Activated naive CD4-positive, alpha-beta T cell treated with anti-CD3 and anti-CD28 coated beads for 36 hours (primary cell): Measurements from ENCODE around the gene RBMS3. TPM values are rescaled to one million over a fixed set of nuclear protein-coding genes. Genes with fewer than 3 reads are reported as not detected.

ENCODE experiments used
- CTCF ChIA-PET: fragments of 350-600 bp; sonication (Branson Sonifier 250); formaldehyde crosslinking; loops from one replicate; lab custom pipeline; 2021; ENCODE audit warnings: antibody characterized with exemption; lab: Charles Lee
- DNase-seq: peaks from one replicate; pipeline ENCODE4 v3.0.0-alpha.2; 2020
- H3K27ac Mint-ChIP-seq: one replicate; pipeline ENCODE4 v1.8.0; 2021; ENCODE audit warnings: mild to moderate bottlenecking, mixed read lengths
- H3K27me3 Mint-ChIP-seq: one replicate; pipeline ENCODE4 v1.8.0; 2021; ENCODE audit warnings: low read depth, mixed read lengths
- H3K36me3 Mint-ChIP-seq: one replicate; pipeline ENCODE4 v1.8.0; 2021; ENCODE audit warnings: low read depth, mixed read lengths
- H3K4me1 Mint-ChIP-seq: one replicate; pipeline ENCODE4 v1.8.0; 2021; ENCODE audit warnings: low read depth, mixed read lengths
- H3K4me3 Mint-ChIP-seq: one replicate; pipeline ENCODE4 v1.8.0; 2021; ENCODE audit warnings: mild to moderate bottlenecking, moderate library complexity, mixed read lengths
- H3K9me3 Mint-ChIP-seq: one replicate; pipeline ENCODE4 v1.8.0; 2021; ENCODE audit warnings: mixed read lengths
- intact Hi-C: fragments of 100-400 bp; cut with micrococcal nuclease; formaldehyde crosslinking; loops from one replicate; pipeline ENCODE4 v1.15.1; 2023
- total RNA-seq, 2 experiments: library from RNA; stranded (reverse); gene quantifications; one replicate each; pipeline ENCODE4 v1.2.3, GENCODE V29; 2021

The RBMS3 gene
- total RNA-seq, 2 experiments from 2014 or later: 0.84 to 1.1 TPM

DNA sequence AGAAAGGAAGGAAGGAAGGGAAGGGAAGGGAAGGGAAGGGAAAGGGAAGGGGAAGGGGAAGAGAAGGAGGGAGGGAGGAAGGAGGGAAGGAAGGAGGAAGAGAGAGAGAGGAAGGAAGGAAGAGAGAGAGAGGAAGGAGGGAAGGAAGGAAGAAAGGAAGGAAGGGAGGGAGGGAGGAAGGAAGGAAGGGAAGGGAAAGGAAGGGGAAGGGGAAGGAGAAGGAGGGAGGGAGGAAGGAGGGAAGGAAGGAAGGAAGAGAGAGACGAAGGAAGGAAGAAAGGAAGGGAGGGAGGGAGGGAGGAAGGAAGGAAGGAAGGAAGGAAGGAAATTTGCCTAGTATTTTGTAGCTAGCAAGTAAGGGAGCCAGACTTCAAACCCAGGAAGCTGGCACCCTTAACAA, 583.9 kb downstream of the RBMS3 start:
- intact Hi-C loops: no loop called here
- CTCF ChIA-PET: no interaction called here
- no peak for DNase-seq
- Mint-ChIP-seq H3K27ac (no peak overlapping the region), H3K27me3 (peaks cover 6% of the 10 kb centered on the region), H3K4me3 (no peak overlapping the region), H3K36me3 (no peaks in the 10 kb centered on the region), H3K4me1 (no peaks in the 10 kb centered on the region), H3K9me3 (no peaks in the 10 kb centered on the region)

DNA sequence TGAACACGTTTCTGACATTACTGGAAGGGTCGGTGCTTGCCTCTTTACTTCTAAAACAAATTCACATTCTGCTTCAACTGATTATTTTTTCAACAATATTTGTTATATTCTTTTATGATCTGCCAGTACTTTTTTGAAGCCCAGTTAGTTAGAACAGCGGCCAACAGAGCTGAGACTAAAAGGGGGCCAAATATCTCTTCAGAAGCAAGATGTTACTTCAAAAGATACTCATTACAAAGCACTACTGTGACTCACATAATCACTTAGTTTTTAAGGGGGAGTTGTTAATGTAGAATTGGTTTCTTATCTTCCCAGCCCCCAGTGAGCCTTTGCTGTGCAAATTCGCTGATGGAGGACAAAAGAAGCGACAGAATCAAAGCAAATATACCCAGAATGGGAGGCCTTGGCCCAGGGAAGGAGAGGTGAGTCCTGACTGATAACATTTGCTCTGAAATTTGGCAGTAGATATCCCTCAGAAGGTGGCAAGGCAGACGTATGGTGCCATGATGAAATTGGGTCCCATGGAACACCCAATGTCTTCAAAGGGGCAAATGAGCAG, 587.8 kb downstream of the RBMS3 start:
- no peak for DNase-seq
- no peaks in the 10 kb centered on the region for H3K4me1 Mint-ChIP-seq
- H3K27me3 Mint-ChIP-seq: peaks cover 6% of the 10 kb centered on the region
- H3K9me3 Mint-ChIP-seq: no peaks in the 10 kb centered on the region
- H3K4me3 Mint-ChIP-seq: no peak overlapping the region
- H3K36me3 Mint-ChIP-seq: no peaks in the 10 kb centered on the region
- CTCF ChIA-PET: no interaction called here
- intact Hi-C loops: no loop called here
- no peak overlapping the region for H3K27ac Mint-ChIP-seq

DNA sequence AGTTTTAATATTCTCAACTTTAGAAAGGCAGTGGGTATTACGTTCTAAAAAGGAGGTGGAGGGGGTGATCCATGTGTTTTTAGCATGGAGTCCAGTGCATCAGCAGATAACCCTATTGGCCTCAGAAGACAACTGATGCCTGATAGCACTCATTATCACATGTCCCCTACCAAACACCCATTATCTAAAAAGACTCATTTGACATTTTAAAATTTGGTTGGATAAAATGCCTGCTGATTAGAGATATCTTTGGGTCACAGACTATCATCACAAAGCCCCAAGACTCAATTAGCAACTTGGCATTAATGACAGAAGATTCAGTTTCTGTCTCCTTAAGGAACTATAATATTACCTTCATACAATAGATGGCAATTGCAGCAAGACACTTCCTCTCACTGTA, 589.3 kb downstream of the RBMS3 start:
- no peak overlapping the region for H3K27ac Mint-ChIP-seq
- no peaks in the 10 kb centered on the region for H3K36me3 Mint-ChIP-seq
- CTCF ChIA-PET: no interaction called here
- H3K4me3 Mint-ChIP-seq: no peak overlapping the region
- DNase-seq: no peak
- no peaks in the 10 kb centered on the region for H3K9me3 Mint-ChIP-seq
- H3K27me3 Mint-ChIP-seq: peaks cover 8% of the 10 kb centered on the region
- H3K4me1 Mint-ChIP-seq: no peaks in the 10 kb centered on the region
- intact Hi-C loops: no loop called here

DNA sequence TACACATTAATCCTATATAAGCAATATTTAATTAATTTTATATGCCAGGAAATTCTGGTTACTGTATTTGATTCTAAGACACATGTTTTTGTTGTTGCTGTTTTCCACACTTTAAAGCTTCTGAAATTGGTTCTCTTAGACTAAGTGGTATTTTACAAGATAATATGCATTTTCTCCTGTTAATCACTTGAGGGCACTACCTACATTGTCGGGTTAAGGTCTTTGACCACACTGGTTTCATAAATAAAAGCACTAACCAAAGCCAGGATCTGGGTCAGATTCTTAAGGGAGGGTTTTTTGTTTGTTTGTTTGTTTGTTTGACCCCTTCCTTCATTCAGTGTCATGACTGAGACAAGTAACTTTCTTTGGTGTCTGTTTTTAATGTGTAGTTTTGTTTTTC, 590.2 kb downstream of the RBMS3 start:
- intact Hi-C loops: no loop called here
- no peak for DNase-seq
- Mint-ChIP-seq H3K4me1 (no peaks in the 10 kb centered on the region), H3K36me3 (no peaks in the 10 kb centered on the region), H3K27me3 (peaks cover 8% of the 10 kb centered on the region), H3K27ac (no peak overlapping the region), H3K4me3 (no peak overlapping the region), H3K9me3 (no peaks in the 10 kb centered on the region)
- CTCF ChIA-PET: no interaction called here

DNA sequence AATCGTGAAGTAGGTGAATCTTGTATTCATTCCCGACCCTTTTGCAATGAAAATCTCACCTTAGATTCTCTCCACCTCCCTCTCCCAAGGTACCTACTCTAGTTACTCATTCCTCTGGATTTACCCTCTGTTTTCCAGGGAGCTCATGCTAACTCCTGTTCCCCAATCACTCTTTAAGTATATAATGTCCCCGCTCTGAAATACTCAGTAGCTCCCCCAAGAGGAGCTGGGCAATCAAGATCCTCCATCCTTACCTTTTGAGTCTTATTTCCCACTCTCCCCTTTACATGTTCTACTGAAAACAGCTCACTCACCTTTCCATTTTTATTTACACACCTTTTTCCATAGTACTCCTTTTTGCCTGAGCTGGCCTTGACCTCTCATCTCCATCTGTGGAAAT, 599.9 kb downstream of the RBMS3 start:
- Mint-ChIP-seq H3K4me3 (no peak overlapping the region), H3K9me3 (no peaks in the 10 kb centered on the region), H3K27me3 (peaks cover 9% of the 10 kb centered on the region), H3K4me1 (no peaks in the 10 kb centered on the region), H3K36me3 (no peaks in the 10 kb centered on the region), H3K27ac (no peak overlapping the region)
- intact Hi-C loops: no loop called here
- no peak for DNase-seq
- CTCF ChIA-PET: no interaction called here

DNA sequence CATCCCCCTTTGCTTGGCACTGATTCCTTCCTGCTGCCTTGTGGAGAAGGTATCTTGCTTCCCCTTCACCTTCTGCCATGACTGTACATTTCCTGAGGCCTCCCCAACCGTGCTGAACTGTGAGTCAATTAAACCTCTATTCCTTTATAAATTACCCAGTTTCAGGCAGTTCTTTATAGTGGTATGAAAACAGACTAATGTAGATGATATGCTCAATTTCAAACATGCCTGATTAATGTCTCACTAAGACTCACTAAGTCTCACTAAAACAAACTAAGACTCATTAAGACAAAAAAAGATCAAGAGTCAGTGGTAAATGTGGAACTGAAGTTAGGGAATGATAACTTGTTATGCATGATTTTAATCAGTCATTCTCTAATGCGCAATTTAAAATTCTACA, 606.6 kb downstream of the RBMS3 start:
- H3K27me3 Mint-ChIP-seq: peaks cover 2% of the 10 kb centered on the region
- no peak overlapping the region for H3K27ac Mint-ChIP-seq
- no peaks in the 10 kb centered on the region for H3K9me3 Mint-ChIP-seq
- no peak overlapping the region for H3K4me3 Mint-ChIP-seq
- intact Hi-C loops: no loop called here
- no peaks in the 10 kb centered on the region for H3K36me3 Mint-ChIP-seq
- no peak for DNase-seq
- no peaks in the 10 kb centered on the region for H3K4me1 Mint-ChIP-seq
- CTCF ChIA-PET: no interaction called here

DNA sequence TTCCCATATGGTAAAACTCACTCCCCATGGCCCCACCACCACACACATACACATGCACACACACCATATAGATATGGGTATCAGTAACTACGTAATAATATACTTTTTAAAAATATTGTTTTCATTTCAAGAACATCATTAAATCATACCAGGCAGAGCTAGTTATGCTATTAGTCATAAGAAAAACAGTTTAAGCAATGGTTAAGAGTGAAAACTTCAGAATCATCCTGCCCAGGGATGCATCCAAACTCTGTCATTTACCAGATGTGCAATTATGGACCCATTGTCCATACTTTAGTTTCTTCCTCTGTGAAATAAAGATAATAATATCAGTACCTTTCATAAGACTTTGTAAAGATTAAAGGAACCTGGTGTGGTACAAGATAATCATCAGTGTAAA, 608.3 kb downstream of the RBMS3 start:
- intact Hi-C loops: no loop called here
- H3K36me3 Mint-ChIP-seq: no peaks in the 10 kb centered on the region
- no peaks in the 10 kb centered on the region for H3K4me1 Mint-ChIP-seq
- no peaks in the 10 kb centered on the region for H3K9me3 Mint-ChIP-seq
- CTCF ChIA-PET: no interaction called here
- no peak overlapping the region for H3K27ac Mint-ChIP-seq
- peaks cover 7% of the 10 kb centered on the region for H3K27me3 Mint-ChIP-seq
- no peak for DNase-seq
- no peak overlapping the region for H3K4me3 Mint-ChIP-seq

DNA sequence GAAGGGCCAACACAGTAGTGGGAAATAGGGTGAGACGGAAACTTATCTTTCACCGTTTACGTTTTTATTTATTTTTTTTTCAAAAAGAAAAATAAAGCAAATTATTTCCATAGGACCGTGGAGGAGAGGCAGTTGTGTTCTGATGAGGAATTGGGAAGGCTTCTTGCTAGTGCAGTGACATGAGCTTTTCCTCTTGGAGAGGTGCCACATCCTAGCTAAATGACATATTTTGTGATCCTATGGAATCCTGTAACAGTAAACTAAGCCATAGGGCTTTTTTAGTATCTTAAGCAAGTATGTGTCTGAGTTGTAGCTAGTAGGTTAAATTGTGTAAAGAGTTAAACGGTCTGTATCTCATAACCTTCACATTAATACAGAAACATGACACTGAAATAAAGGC, 609.9 kb downstream of the RBMS3 start:
- Mint-ChIP-seq H3K27me3 (peaks cover 5% of the 10 kb centered on the region), H3K27ac (no peak overlapping the region), H3K4me3 (no peak overlapping the region), H3K9me3 (no peaks in the 10 kb centered on the region), H3K4me1 (no peaks in the 10 kb centered on the region), H3K36me3 (no peaks in the 10 kb centered on the region)
- intact Hi-C loops: no loop called here
- CTCF ChIA-PET: interaction anchor here (0.6 kb wide), 1 partner anchor 1379 kb away, joined by 4 read pairs; no protein-coding TSS in a partner anchor
- no peak for DNase-seq

DNA sequence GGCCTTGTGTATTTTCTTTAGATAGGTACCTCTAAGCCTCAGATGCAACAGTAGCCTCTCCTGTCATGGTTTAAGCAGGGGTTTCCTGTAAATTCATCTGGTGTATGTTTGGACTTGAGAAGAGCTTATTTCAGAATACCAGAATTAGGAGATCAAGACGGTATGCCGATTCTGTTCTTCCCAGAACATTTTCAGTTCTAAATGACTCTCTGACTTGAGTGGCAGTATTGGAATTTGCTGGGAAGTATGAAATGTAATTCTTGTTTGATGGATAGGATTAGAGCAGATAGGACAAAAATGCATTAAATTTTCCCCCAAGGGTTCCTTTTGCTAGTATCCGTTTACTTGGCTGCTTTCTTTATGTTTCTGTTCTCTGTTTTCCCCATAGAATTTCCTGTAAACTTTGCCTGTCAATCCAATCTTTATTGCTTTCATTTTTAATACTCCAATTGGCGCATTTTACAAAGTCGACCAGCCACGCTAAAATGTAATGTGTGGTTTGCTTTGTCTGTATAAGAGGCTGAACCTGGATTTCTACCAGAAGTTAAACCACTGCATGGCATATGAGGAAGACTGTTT, 612.2 kb downstream of the RBMS3 start:
- intact Hi-C loops: no loop called here
- Mint-ChIP-seq H3K36me3 (no peaks in the 10 kb centered on the region), H3K9me3 (no peaks in the 10 kb centered on the region), H3K4me3 (no peak overlapping the region), H3K27me3 (peaks cover 5% of the 10 kb centered on the region), H3K4me1 (no peaks in the 10 kb centered on the region), H3K27ac (no peak overlapping the region)
- CTCF ChIA-PET: no interaction called here
- no peak for DNase-seq

DNA sequence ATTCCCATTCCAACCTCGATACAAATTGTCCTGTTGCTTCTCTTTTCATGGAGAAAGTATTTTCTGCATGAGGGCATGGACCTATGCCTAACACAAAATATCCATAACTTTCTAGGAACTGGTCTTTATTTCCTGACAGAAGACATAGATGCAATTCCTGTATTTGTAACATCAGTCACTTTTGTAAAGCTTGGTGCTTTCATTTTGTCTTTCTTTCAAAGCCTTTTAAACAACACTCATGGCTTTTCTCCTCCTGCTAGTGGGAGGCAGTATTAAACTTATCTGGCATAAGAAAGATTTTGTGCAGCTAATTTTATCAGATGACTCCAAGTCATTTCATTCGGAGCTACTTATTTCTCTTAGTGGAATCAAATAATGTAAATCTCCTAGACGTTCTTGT, 616.0 kb downstream of the RBMS3 start:
- CTCF ChIA-PET: no interaction called here
- peaks cover 5% of the 10 kb centered on the region for H3K27me3 Mint-ChIP-seq
- intact Hi-C loops: no loop called here
- no peaks in the 10 kb centered on the region for H3K9me3 Mint-ChIP-seq
- H3K36me3 Mint-ChIP-seq: no peaks in the 10 kb centered on the region
- no peaks in the 10 kb centered on the region for H3K4me1 Mint-ChIP-seq
- no peak overlapping the region for H3K27ac Mint-ChIP-seq
- no peak overlapping the region for H3K4me3 Mint-ChIP-seq
- no peak for DNase-seq

DNA sequence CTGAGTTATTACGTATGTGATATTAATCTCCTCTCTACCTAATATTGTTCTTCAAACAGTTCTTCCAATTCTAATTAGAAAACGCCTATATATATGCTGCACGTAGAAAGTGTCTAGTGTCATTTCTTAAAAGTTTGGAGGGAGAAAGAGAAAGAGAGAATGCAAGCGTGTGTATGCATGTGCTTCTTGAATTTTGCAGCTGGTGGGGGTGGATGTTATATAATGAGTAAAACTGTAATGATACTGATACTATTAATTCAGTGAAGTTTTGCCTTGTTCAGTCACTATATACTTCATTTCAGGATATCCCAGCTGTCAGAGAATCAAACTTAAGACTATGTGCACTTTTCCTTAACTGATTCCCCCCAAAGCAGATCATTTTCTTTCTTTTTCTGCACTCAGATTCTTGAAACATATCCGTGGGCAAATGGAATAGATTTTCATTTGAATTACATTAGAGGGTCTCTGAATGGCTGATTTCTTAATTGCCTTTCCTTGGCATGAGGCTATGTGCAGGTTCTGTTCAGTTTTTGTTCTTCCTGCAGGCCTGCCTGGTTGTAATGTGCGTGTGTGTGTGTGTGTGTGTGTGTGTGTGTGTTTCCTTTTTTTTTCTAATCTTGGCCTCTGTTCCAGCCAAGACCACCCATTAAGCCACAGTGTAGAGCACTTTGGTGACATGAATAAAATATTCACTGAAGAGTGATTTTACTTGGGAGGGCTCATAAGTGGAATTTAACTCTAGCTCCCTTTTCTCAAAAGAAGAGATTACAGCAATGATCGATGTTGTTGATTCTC, 617.5 kb downstream of the RBMS3 start:
- no peak for DNase-seq
- Mint-ChIP-seq H3K27ac (no peak overlapping the region), H3K4me3 (no peak overlapping the region), H3K9me3 (no peaks in the 10 kb centered on the region), H3K4me1 (no peaks in the 10 kb centered on the region), H3K36me3 (no peaks in the 10 kb centered on the region), H3K27me3 (no peaks in the 10 kb centered on the region)
- intact Hi-C loops: no loop called here
- CTCF ChIA-PET: no interaction called here

DNA sequence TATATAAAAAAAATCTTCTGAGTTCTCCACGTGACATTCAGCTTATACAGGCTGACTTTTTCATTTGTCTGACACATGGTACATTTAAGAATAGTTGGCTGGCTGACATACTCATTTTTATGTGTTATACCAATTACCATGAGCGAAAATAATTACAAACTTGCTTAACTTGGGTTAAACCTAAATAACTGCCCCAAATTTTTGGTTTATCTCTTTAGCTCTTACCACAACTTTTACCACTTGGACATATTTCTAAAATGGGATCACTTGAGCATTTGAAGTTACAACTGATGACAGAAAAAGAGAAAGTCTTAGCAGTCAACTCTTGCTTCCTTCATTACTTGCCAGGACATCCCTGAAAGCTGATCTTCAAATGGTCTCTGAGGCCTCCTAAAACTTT, 618.1 kb downstream of the RBMS3 start:
- H3K27me3 Mint-ChIP-seq: no peaks in the 10 kb centered on the region
- intact Hi-C loops: no loop called here
- no peak overlapping the region for H3K4me3 Mint-ChIP-seq
- H3K27ac Mint-ChIP-seq: no peak overlapping the region
- CTCF ChIA-PET: no interaction called here
- H3K36me3 Mint-ChIP-seq: no peaks in the 10 kb centered on the region
- DNase-seq: no peak
- no peaks in the 10 kb centered on the region for H3K4me1 Mint-ChIP-seq
- no peaks in the 10 kb centered on the region for H3K9me3 Mint-ChIP-seq

DNA sequence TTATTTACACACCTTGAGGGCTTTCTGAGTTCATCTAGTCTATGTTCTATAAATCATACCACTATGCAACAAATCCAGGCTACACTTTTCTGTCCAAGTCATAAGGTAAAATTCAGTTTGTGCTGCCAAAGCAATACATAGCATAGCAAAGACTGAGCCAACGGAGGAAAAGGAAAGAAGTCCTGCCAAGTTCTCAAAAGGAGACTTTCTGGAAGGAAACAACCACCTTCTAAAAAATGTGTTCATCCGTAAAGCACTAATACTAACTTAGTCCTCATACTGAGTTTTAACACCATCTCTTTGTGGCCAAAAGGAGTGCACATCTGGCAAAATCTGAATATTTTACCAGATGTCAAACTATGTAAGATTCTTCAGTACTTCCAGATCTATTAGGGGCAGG, 620.2 kb downstream of the RBMS3 start:
- no peaks in the 10 kb centered on the region for H3K4me1 Mint-ChIP-seq
- no peaks in the 10 kb centered on the region for H3K9me3 Mint-ChIP-seq
- CTCF ChIA-PET: no interaction called here
- intact Hi-C loops: no loop called here
- H3K27me3 Mint-ChIP-seq: no peaks in the 10 kb centered on the region
- H3K27ac Mint-ChIP-seq: no peak overlapping the region
- no peak overlapping the region for H3K4me3 Mint-ChIP-seq
- no peak for DNase-seq
- H3K36me3 Mint-ChIP-seq: no peaks in the 10 kb centered on the region
